HCT116 (cell line): ENCODE data around the gene GJE1. TPM values are rescaled to one million over a fixed set of nuclear protein-coding genes. Genes with fewer than 3 reads are reported as not detected.

Source experiments
- ATAC-seq: fragments of 200-7000 bp; cut with Tn5 transposase; 2 replicates; pipeline ENCODE4 v1.9.1; 2020; ENCODE audit warnings: mild to moderate bottlenecking, moderate library complexity
- BruUV-seq: library from RNA; stranded (reverse); fragments of 400-500 nt; replicated peaks from 2 replicates; lab custom pipeline; 2021; lab: Mats Ljungman, UMichigan
- CTCF ChIA-PET: fragments of 300-600 bp; sonication (Branson Sonifier 250); formaldehyde crosslinking; loops from one replicate; lab custom pipeline; 2021; ENCODE audit warnings: antibody characterized with exemption; lab: Charles Lee
- POLR2A ChIA-PET: fragments of 300-600, 350-600 bp; sonication (Branson Sonifier 250); formaldehyde crosslinking; loops from one replicate; lab custom pipeline; 2021; ENCODE audit warnings: antibody characterized with exemption; lab: Charles Lee
- RAD21 ChIA-PET, 2 experiments: fragments of 300-600 bp; sonication (Branson Sonifier 250); formaldehyde crosslinking; loops; one replicate each; lab custom pipeline; 2023; ENCODE audit warnings: low total read pairs in 2 of 2; ENCODE audit not compliant: uncharacterized antibody in 2 of 2, unreplicated experiment in 2 of 2, low non-redundant PET in 1 of 2; lab: Charles Lee
- DNase-seq: peaks from one replicate; pipeline ENCODE4 v3.0.0-alpha.2; 2010; ENCODE audit warnings: low read depth, low spot score
- H2AFZ ChIP-seq: fragments of 200-600 bp; shearing (Covaris generic), sonication (generic); 2 replicates; pipeline ENCODE4 v1.6.1; 2017; ENCODE audit warnings: low read depth, mixed run types, mixed read lengths, antibody characterized with exemption, low read length; ENCODE audit not compliant: poor library complexity, severe bottlenecking
- H3K27ac ChIP-seq: 2 replicates; pipeline ENCODE4 v1.5.1; 2012; ENCODE audit warnings: low read depth, low read length
- H3K27me3 ChIP-seq: fragments of 200-600 bp; sonication (generic); 2 replicates; pipeline ENCODE4 v1.6.1; 2016; ENCODE audit warnings: mixed run types, low read length, mixed read lengths; ENCODE audit not compliant: insufficient read depth
- H3K36me3 ChIP-seq, 2 experiments: fragments of 200-500 bp in 1 of 2; fragments of 200-600 bp in 1 of 2; sonication (Bioruptor generic) in 1 of 2; sonication (generic) in 1 of 2; 2 replicates each; pipeline versions ENCODE4 v1.5.1 to v1.6.1; 2014 to 2016; ENCODE audit warnings: low read length in 2 of 2, inconsistent platforms in 1 of 2, mixed read lengths in 1 of 2, mixed run types in 1 of 2; ENCODE audit not compliant: insufficient read depth in 2 of 2, control insufficient read depth in 1 of 2
- H3K4me1 ChIP-seq, 2 experiments: fragments of 200-600 bp in 1 of 2; sonication (generic) in 1 of 2; 2 replicates each; pipeline versions ENCODE4 v1.5.1 to v1.6.1; 2012 to 2017; ENCODE audit warnings: low read length in 2 of 2, inconsistent platforms in 1 of 2, mild to moderate bottlenecking in 1 of 2, mixed read lengths in 1 of 2, mixed run types in 1 of 2, moderate library complexity in 1 of 2; ENCODE audit not compliant: insufficient read depth in 2 of 2, control insufficient read depth in 1 of 2
- H3K4me2 ChIP-seq: fragments of 200-600 bp; sonication (generic); 2 replicates; pipeline ENCODE4 v1.6.1; 2017; ENCODE audit warnings: mixed run types, low read length, mixed read lengths
- H3K4me3 ChIP-seq, 2 experiments: fragments of 200-600 bp in 1 of 2; sonication (generic) in 1 of 2; replicated peaks in 1 of 2; 2 replicates each; pipeline ENCODE4 v1.5.1; 2011 to 2016; ENCODE audit warnings: low read length in 2 of 2, control low read depth in 1 of 2, low read depth in 1 of 2, mild to moderate bottlenecking in 1 of 2, mixed read lengths in 1 of 2, mixed run types in 1 of 2
- H3K79me2 ChIP-seq: fragments of 200-600 bp; sonication (generic); 2 replicates; pipeline ENCODE4 v1.6.1; 2017; ENCODE audit warnings: mild to moderate bottlenecking, mixed run types, low read length, moderate library complexity, mixed read lengths; ENCODE audit not compliant: insufficient read depth
- H3K9ac ChIP-seq: fragments of 200-600 bp; sonication (generic); 2 replicates; pipeline ENCODE4 v1.6.1; 2016; ENCODE audit warnings: low read length, mixed read lengths
- H3K9me2 ChIP-seq: fragments of 200-600 bp; sonication (generic), shearing (Covaris generic); 2 replicates; pipeline ENCODE4 v1.6.1; 2017; ENCODE audit warnings: mixed run types, mild to moderate bottlenecking, moderate library complexity; ENCODE audit not compliant: insufficient read depth
- H3K9me3 ChIP-seq, 2 experiments: fragments of 200-500 bp in 1 of 2; fragments of 200-600 bp in 1 of 2; sonication (Bioruptor generic) in 1 of 2; sonication (generic) in 1 of 2; 2 replicates each; pipeline ENCODE4 v1.6.1; 2014 to 2017; ENCODE audit warnings: low read length in 2 of 2, mixed read lengths in 2 of 2, inconsistent platforms in 1 of 2, low read depth in 1 of 2, mild to moderate bottlenecking in 1 of 2, mixed run types in 1 of 2, moderate library complexity in 1 of 2; ENCODE audit not compliant: control insufficient read depth in 1 of 2, insufficient read depth in 1 of 2
- H4K20me1 ChIP-seq: fragments of 200-600 bp; sonication (generic), shearing (Covaris generic); 2 replicates; pipeline ENCODE4 v1.6.1; 2017; ENCODE audit warnings: mixed run types, mild to moderate bottlenecking, moderate library complexity; ENCODE audit not compliant: insufficient read depth
- CEBPB ChIP-seq: IDR thresholded peaks from 2 replicates; pipeline ENCODE4 v1.6.1; 2012; ENCODE audit warnings: low read depth
- ELF1 ChIP-seq: IDR thresholded peaks from 2 replicates; pipeline ENCODE4 v1.6.1; 2012; ENCODE audit warnings: low read depth, borderline replicate concordance
- EZH2 ChIP-seq: fragments of 200-600 bp; sonication (generic); IDR thresholded peaks from 2 replicates; pipeline ENCODE4 v1.6.1; 2017; ENCODE audit warnings: antibody characterized with exemption, mixed run types
- FOSL1 ChIP-seq: IDR thresholded peaks from 2 replicates; pipeline ENCODE4 v1.6.1; 2012; ENCODE audit warnings: low read depth
- JUND ChIP-seq: IDR thresholded peaks from 2 replicates; pipeline ENCODE4 v1.6.1; 2012
- POLR2A ChIP-seq: IDR thresholded peaks from 2 replicates; pipeline ENCODE4 v1.7.0; 2011; ENCODE audit warnings: borderline replicate concordance; ENCODE audit not compliant: insufficient read depth, insufficient read length; ENCODE audit errors: extremely low read depth
- POLR2AphosphoS5 ChIP-seq: IDR thresholded peaks from 2 replicates; pipeline ENCODE4 v1.6.1; 2011; ENCODE audit warnings: mild to moderate bottlenecking, low read depth, low read length, moderate library complexity
- RAD21 ChIP-seq: IDR thresholded peaks from 2 replicates; pipeline ENCODE4 v1.6.1; 2012; ENCODE audit warnings: low read depth, mild to moderate bottlenecking
- SIN3A ChIP-seq: IDR thresholded peaks from 2 replicates; pipeline ENCODE4 v1.6.1; 2012; ENCODE audit warnings: low read depth
- SP1 ChIP-seq: IDR thresholded peaks from 2 replicates; pipeline ENCODE4 v1.6.1; 2012; ENCODE audit warnings: low read depth
- SRF ChIP-seq: IDR thresholded peaks from 2 replicates; pipeline ENCODE4 v1.6.1; 2012; ENCODE audit warnings: low read depth
- TCF7L2 ChIP-seq: IDR thresholded peaks from 2 replicates; pipeline ENCODE4 v1.7.0; 2011; ENCODE audit warnings: borderline replicate concordance, inconsistent platforms; ENCODE audit not compliant: insufficient read depth, insufficient read length; ENCODE audit errors: extremely low read depth
- YY1 ChIP-seq: IDR thresholded peaks from 2 replicates; pipeline ENCODE4 v1.6.1; 2011; ENCODE audit warnings: low read length, low read depth, moderate library complexity, mild to moderate bottlenecking; ENCODE audit not compliant: insufficient replicate concordance; ENCODE audit errors: extremely low read depth
- ZBTB33 ChIP-seq: IDR thresholded peaks from 2 replicates; pipeline ENCODE4 v1.6.1; 2011; ENCODE audit warnings: mild to moderate bottlenecking, low read length, moderate library complexity; ENCODE audit not compliant: insufficient replicate concordance; ENCODE audit errors: extremely low read depth
- ZFX ChIP-seq: fragments of 450-650 bp; IDR thresholded peaks from 2 replicates; pipeline ENCODE4 v1.6.1; 2017
- ZNF274 ChIP-seq: fragments of 200-500 bp; sonication (Bioruptor generic); IDR thresholded peaks from 2 replicates; pipeline ENCODE4 v1.6.1; 2014; ENCODE audit warnings: mild to moderate bottlenecking, low read depth, low read length, inconsistent platforms
- intact Hi-C: fragments of 100-400 bp; cut with micrococcal nuclease; formaldehyde crosslinking; loops from 2 replicates; pipeline ENCODE4 v1.10.0; 2022
- total RNA-seq: library from RNA; stranded (reverse); gene quantifications from one replicate; pipeline ENCODE4 v1.2.1, GENCODE V29; 2021; ENCODE audit not compliant: unreplicated experiment
- TF ChIP-seq, protein P1 (sequence below): IDR thresholded peaks from 2 replicates; pipeline ENCODE4 v1.6.1; 2012
- TF ChIP-seq, protein P2 (sequence below): IDR thresholded peaks from 2 replicates; pipeline ENCODE4 v1.6.1; 2012; ENCODE audit warnings: low read depth
- TF ChIP-seq, protein P3 (sequence below): IDR thresholded peaks from 2 replicates; pipeline ENCODE4 v1.6.1; 2012

The GJE1 gene
- total RNA-seq, 1 experiment from 2014 or later, result not detected

- Histone ChIP-seq H2AFZ (no peak overlapping the region), H4K20me1 (no peaks in the 10 kb centered on the region), H3K36me3 (peaks cover 18 to 43% of the 10 kb centered on the region in 2 experiments), H3K9ac (no peak overlapping the region), H3K4me1 (no peaks in the 10 kb centered on the region), H3K4me3 (no peak overlapping the region), H3K9me2 (no peaks in the 10 kb centered on the region), H3K27me3 (no peaks in the 10 kb centered on the region), H3K9me3 (no peaks in the 10 kb centered on the region), H3K4me2 (no peak overlapping the region), H3K79me2 (peaks cover 17% of the 10 kb centered on the region), H3K27ac (no peak overlapping the region)
- TF ChIP-seq TCF7L2, result no peak
- no peak for TF ChIP-seq EZH2
- TF ChIP-seq, protein P1, sequence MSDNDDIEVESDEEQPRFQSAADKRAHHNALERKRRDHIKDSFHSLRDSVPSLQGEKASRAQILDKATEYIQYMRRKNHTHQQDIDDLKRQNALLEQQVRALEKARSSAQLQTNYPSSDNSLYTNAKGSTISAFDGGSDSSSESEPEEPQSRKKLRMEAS, result no peak
- TF ChIP-seq ELF1, result no peak
- no peak for TF ChIP-seq YY1
- no peak for TF ChIP-seq JUND
- TF ChIP-seq RAD21, result no peak
- no peak for TF ChIP-seq ZNF274
- TF ChIP-seq, protein P2, sequence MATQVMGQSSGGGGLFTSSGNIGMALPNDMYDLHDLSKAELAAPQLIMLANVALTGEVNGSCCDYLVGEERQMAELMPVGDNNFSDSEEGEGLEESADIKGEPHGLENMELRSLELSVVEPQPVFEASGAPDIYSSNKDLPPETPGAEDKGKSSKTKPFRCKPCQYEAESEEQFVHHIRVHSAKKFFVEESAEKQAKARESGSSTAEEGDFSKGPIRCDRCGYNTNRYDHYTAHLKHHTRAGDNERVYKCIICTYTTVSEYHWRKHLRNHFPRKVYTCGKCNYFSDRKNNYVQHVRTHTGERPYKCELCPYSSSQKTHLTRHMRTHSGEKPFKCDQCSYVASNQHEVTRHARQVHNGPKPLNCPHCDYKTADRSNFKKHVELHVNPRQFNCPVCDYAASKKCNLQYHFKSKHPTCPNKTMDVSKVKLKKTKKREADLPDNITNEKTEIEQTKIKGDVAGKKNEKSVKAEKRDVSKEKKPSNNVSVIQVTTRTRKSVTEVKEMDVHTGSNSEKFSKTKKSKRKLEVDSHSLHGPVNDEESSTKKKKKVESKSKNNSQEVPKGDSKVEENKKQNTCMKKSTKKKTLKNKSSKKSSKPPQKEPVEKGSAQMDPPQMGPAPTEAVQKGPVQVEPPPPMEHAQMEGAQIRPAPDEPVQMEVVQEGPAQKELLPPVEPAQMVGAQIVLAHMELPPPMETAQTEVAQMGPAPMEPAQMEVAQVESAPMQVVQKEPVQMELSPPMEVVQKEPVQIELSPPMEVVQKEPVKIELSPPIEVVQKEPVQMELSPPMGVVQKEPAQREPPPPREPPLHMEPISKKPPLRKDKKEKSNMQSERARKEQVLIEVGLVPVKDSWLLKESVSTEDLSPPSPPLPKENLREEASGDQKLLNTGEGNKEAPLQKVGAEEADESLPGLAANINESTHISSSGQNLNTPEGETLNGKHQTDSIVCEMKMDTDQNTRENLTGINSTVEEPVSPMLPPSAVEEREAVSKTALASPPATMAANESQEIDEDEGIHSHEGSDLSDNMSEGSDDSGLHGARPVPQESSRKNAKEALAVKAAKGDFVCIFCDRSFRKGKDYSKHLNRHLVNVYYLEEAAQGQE, result no peak
- TF ChIP-seq, protein P3, sequence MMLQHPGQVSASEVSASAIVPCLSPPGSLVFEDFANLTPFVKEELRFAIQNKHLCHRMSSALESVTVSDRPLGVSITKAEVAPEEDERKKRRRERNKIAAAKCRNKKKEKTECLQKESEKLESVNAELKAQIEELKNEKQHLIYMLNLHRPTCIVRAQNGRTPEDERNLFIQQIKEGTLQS, result no peak
- TF ChIP-seq SRF, result no peak
- TF ChIP-seq CEBPB, result no peak
- TF ChIP-seq FOSL1, result no peak
- no peak for TF ChIP-seq POLR2AphosphoS5
- no peak for TF ChIP-seq ZBTB33
- TF ChIP-seq ZFX, result no peak
- TF ChIP-seq POLR2A, result no peak
- TF ChIP-seq SIN3A, result no peak
- TF ChIP-seq SP1, result no peak
- BruUV-seq, result TSS peak; percentile 6
- ChIA-PET CTCF (interaction anchor here (1.2 kb wide), 1 partner anchor 35 kb away, joined by 3 read pairs; no protein-coding TSS in a partner anchor), RAD21 (no interaction called here), POLR2A (no interaction called here)
- intact Hi-C loops, result no loop called here
- ATAC-seq (no peak), DNase-seq (no peak)
These were observed 40.0 kb downstream of the GJE1 start for GRCh38 chr6:142172758-142173157.
